WTC11 (cell line): Measurements from ENCODE around the gene IFITM5. TPM values are rescaled to one million over a fixed set of nuclear protein-coding genes. Genes with fewer than 3 reads are reported as not detected.

Experiments
- ATAC-seq: fragments of 200-7000 bp; cut with Tn5 transposase; 2 replicates; pipeline ENCODE4 v1.10.0; 2021; ENCODE audit warnings: mild to moderate bottlenecking, moderate library complexity
- CTCF ChIA-PET: fragments of 300-600 bp; sonication (Branson Sonifier 250); formaldehyde crosslinking; loops from one replicate; lab custom pipeline; 2021; ENCODE audit warnings: antibody characterized with exemption; lab: Charles Lee
- POLR2A ChIA-PET: fragments of 350-600 bp; sonication (Branson Sonifier 250); formaldehyde crosslinking; loops from one replicate; lab custom pipeline; 2021; ENCODE audit warnings: antibody characterized with exemption; lab: Charles Lee
- DNase-seq: peaks from one replicate; pipeline ENCODE4 v3.0.0; 2021; ENCODE audit warnings: low spot score
- H3K27ac Mint-ChIP-seq: 2 replicates; pipeline ENCODE4 v1.8.0; 2021; ENCODE audit warnings: mixed read lengths
- H3K27me3 Mint-ChIP-seq: 2 replicates; pipeline ENCODE4 v1.8.0; 2021; ENCODE audit warnings: low read depth, mild to moderate bottlenecking, moderate library complexity, mixed read lengths
- H3K36me3 Mint-ChIP-seq: 2 replicates; pipeline ENCODE4 v1.8.0; 2021; ENCODE audit warnings: mixed read lengths
- H3K4me1 Mint-ChIP-seq: 2 replicates; pipeline ENCODE4 v1.8.0; 2022; ENCODE audit warnings: mixed read lengths
- H3K4me3 Mint-ChIP-seq: 2 replicates; pipeline ENCODE4 v1.8.0; 2021; ENCODE audit warnings: mild to moderate bottlenecking, moderate library complexity, mixed read lengths
- H3K9me3 Mint-ChIP-seq: 2 replicates; pipeline ENCODE4 v1.8.0; 2021; ENCODE audit warnings: mixed read lengths
- ATF1 ChIP-seq: sonication (generic); formaldehyde crosslinking; IDR thresholded peaks from 2 replicates; pipeline ENCODE4 v1.8.1; 2023; ENCODE audit warnings: mild to moderate bottlenecking, moderate library complexity, missing genetic modification reagents
- CREM ChIP-seq: sonication (generic); formaldehyde crosslinking; IDR thresholded peaks from 2 replicates; pipeline ENCODE4 v1.8.1; 2022; ENCODE audit warnings: mild to moderate bottlenecking, missing genetic modification reagents, moderate library complexity
- ETV6 ChIP-seq: sonication (generic); formaldehyde crosslinking; IDR thresholded peaks from 2 replicates; pipeline ENCODE4 v1.8.1; 2022; ENCODE audit warnings: mild to moderate bottlenecking, missing genetic modification reagents
- FOXK1 ChIP-seq: sonication (generic); formaldehyde crosslinking; IDR thresholded peaks from 2 replicates; pipeline ENCODE4 v1.8.0; 2022; ENCODE audit warnings: mild to moderate bottlenecking, moderate library complexity, missing genetic modification reagents
- KAT7 ChIP-seq: sonication (generic); formaldehyde crosslinking; IDR thresholded peaks from 2 replicates; pipeline ENCODE4 v1.8.1; 2023; ENCODE audit warnings: missing genetic modification reagents, mild to moderate bottlenecking, borderline replicate concordance
- NR1H2 ChIP-seq: sonication (generic); formaldehyde crosslinking; IDR thresholded peaks from 2 replicates; pipeline ENCODE4 v1.9.0; 2021; ENCODE audit warnings: mild to moderate bottlenecking, moderate library complexity, missing genetic modification reagents
- SMAD3 ChIP-seq: sonication (generic); formaldehyde crosslinking; IDR thresholded peaks from 2 replicates; pipeline ENCODE4 v1.8.0; 2022; ENCODE audit warnings: missing genetic modification reagents, mild to moderate bottlenecking, borderline replicate concordance
- TCF7 ChIP-seq: sonication (generic); formaldehyde crosslinking; IDR thresholded peaks from 2 replicates; pipeline ENCODE4 v1.8.0; 2022; ENCODE audit warnings: mild to moderate bottlenecking, low read depth, missing genetic modification reagents, moderate library complexity
- ZNF263 ChIP-seq: sonication (generic); formaldehyde crosslinking; IDR thresholded peaks from 2 replicates; pipeline ENCODE4 v1.8.1; 2022; ENCODE audit warnings: low read depth, mild to moderate bottlenecking, moderate library complexity, missing genetic modification reagents
- ZNF396 ChIP-seq: fragments of 250-450 bp; sonication (Bioruptor Pico); IDR thresholded peaks from 2 replicates; pipeline ENCODE4 v1.8.0; 2021; ENCODE audit warnings: mild to moderate bottlenecking, moderate library complexity, borderline replicate concordance
- ZNF416 ChIP-seq: fragments of 250-450 bp; sonication (Bioruptor Pico); IDR thresholded peaks from 2 replicates; pipeline ENCODE4 v1.9.0; 2021; ENCODE audit warnings: mild to moderate bottlenecking, inconsistent platforms
- total RNA-seq: library from RNA; stranded (reverse); gene quantifications from 3 replicates; pipeline ENCODE4 v1.2.3, GENCODE V29; 2021
- TF ChIP-seq, protein P1 (sequence below): sonication (generic); formaldehyde crosslinking; IDR thresholded peaks from 2 replicates; pipeline ENCODE4 v1.8.0; 2023; ENCODE audit warnings: missing genetic modification reagents, mild to moderate bottlenecking, borderline replicate concordance
- TF ChIP-seq, protein P2 (sequence below): sonication (generic); formaldehyde crosslinking; IDR thresholded peaks from 2 replicates; pipeline ENCODE4 v1.8.1; 2023; ENCODE audit warnings: mild to moderate bottlenecking, missing genetic modification reagents, moderate library complexity
- TF ChIP-seq, protein P3 (sequence below): sonication (generic); formaldehyde crosslinking; IDR thresholded peaks from 2 replicates; pipeline ENCODE4 v1.8.0; 2022; ENCODE audit warnings: mild to moderate bottlenecking, missing genetic modification reagents
- TF ChIP-seq, protein P4 (sequence below): sonication (generic); formaldehyde crosslinking; IDR thresholded peaks from 2 replicates; pipeline ENCODE4 v1.8.1; 2023; ENCODE audit warnings: mild to moderate bottlenecking, missing genetic modification reagents
- TF ChIP-seq, protein P5 (sequence below): fragments of 250-450 bp; sonication (Bioruptor Pico); IDR thresholded peaks from 2 replicates; pipeline ENCODE4 v1.9.0; 2021; ENCODE audit warnings: mild to moderate bottlenecking, borderline replicate concordance

The IFITM5 gene
- total RNA-seq, 1 experiment from 2014 or later: not detected

DNA sequence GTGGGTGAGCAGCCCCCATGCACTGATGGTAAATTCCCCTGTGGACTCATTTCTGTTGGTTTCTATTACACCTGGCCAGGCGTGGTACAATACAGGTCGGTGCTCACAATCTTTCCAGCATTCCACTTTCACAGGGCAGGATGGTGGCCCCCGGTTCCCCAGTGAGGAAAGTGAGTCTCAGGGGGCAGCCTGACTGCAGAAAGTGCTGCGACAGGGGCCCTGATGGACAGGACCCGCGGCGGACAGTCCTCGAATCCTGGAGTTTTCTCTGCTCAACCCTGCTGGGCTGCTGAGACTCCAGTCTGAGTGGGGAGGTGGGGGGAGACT lies 13.5 kb downstream of the IFITM5 start:
- no peak overlapping the region for H3K4me3 Mint-ChIP-seq
- peaks cover 51% of the 10 kb centered on the region for H3K4me1 Mint-ChIP-seq
- H3K27ac Mint-ChIP-seq: no peak overlapping the region
- peaks cover under 1% of the 10 kb centered on the region; the same call in 1 of the 2 replicates for H3K36me3 Mint-ChIP-seq
- ATAC-seq: no peak
- DNase-seq: no peak
- H3K27me3 Mint-ChIP-seq: peaks cover 45% of the 10 kb centered on the region
- CTCF ChIA-PET: no interaction called here
- POLR2A ChIA-PET: no interaction called here
- H3K9me3 Mint-ChIP-seq: no peaks in the 10 kb centered on the region
- TF ChIP-seq FOXK1: no peak

DNA sequence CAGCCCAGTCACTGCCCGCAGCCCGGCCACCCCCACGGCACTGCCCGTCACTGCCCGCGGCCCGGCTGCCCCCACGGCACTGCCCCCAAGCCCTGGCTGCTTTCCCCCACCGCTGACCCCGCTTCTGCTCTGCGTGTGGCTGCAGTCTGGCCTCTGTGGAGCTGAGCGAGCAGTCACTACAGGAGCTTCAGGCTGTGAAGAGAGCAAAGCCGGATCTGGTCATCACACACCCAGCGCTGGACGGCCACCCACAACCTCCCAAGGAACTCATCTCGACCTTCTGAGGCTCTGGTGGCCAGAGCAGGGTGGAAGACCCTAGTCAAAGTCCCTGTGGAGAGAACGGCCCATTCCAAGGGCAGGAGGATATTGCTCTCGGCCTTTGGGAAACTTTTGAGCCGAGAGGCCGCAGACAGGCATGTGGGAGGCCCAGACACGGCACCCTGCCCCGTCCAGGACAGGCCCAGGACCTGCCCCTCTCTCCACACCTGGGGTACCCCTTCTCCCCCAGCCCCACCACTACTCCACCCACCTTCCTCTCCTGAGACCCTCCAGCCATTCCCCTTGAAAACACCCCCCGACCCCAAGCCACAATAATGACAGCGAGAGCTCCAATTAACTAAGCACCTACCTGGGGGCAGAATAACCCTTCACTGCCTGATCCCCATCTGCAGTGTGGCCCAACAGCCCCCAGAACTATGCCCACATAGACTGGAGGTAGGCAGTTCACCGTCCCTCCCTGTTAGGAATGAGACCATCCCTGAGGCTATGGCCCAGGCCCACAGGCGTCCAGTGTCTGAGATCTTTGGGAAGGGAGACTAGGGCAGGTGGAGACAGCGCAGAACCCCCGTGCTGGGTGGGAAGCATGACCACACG lies 14.1 kb downstream of the IFITM5 start:
- Mint-ChIP-seq H3K36me3 (no peaks in the 10 kb centered on the region), H3K27ac (peak overlapping the region; percentile 84), H3K4me3 (no peak overlapping the region), H3K9me3 (no peaks in the 10 kb centered on the region), H3K4me1 (peaks cover 45% of the 10 kb centered on the region), H3K27me3 (peaks cover 48% of the 10 kb centered on the region)
- ChIA-PET POLR2A (no interaction called here), CTCF (interaction anchor here (1.2 kb wide), 1 partner anchor 34 kb away, joined by 4 read pairs; no protein-coding TSS in a partner anchor)
- TF ChIP-seq SMAD3 (CRISPR knock-in tag) (no peak), ETV6 (CRISPR knock-in tag) (no peak), ZNF263 (no peak), TCF7 (CRISPR knock-in tag) (no peak), ATF1 (CRISPR knock-in tag) (no peak), ZNF396 (CRISPR knock-in tag) (no peak), NR1H2 (CRISPR knock-in tag) (no peak), KAT7 (CRISPR knock-in tag) (no peak)
- TF ChIP-seq, protein P1, sequence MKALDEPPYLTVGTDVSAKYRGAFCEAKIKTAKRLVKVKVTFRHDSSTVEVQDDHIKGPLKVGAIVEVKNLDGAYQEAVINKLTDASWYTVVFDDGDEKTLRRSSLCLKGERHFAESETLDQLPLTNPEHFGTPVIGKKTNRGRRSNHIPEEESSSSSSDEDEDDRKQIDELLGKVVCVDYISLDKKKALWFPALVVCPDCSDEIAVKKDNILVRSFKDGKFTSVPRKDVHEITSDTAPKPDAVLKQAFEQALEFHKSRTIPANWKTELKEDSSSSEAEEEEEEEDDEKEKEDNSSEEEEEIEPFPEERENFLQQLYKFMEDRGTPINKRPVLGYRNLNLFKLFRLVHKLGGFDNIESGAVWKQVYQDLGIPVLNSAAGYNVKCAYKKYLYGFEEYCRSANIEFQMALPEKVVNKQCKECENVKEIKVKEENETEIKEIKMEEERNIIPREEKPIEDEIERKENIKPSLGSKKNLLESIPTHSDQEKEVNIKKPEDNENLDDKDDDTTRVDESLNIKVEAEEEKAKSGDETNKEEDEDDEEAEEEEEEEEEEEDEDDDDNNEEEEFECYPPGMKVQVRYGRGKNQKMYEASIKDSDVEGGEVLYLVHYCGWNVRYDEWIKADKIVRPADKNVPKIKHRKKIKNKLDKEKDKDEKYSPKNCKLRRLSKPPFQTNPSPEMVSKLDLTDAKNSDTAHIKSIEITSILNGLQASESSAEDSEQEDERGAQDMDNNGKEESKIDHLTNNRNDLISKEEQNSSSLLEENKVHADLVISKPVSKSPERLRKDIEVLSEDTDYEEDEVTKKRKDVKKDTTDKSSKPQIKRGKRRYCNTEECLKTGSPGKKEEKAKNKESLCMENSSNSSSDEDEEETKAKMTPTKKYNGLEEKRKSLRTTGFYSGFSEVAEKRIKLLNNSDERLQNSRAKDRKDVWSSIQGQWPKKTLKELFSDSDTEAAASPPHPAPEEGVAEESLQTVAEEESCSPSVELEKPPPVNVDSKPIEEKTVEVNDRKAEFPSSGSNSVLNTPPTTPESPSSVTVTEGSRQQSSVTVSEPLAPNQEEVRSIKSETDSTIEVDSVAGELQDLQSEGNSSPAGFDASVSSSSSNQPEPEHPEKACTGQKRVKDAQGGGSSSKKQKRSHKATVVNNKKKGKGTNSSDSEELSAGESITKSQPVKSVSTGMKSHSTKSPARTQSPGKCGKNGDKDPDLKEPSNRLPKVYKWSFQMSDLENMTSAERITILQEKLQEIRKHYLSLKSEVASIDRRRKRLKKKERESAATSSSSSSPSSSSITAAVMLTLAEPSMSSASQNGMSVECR (CRISPR knock-in tag): no peak
- TF ChIP-seq, protein P2, sequence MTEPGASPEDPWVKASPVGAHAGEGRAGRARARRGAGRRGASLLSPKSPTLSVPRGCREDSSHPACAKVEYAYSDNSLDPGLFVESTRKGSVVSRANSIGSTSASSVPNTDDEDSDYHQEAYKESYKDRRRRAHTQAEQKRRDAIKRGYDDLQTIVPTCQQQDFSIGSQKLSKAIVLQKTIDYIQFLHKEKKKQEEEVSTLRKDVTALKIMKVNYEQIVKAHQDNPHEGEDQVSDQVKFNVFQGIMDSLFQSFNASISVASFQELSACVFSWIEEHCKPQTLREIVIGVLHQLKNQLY: no peak
- TF ChIP-seq, protein P3, sequence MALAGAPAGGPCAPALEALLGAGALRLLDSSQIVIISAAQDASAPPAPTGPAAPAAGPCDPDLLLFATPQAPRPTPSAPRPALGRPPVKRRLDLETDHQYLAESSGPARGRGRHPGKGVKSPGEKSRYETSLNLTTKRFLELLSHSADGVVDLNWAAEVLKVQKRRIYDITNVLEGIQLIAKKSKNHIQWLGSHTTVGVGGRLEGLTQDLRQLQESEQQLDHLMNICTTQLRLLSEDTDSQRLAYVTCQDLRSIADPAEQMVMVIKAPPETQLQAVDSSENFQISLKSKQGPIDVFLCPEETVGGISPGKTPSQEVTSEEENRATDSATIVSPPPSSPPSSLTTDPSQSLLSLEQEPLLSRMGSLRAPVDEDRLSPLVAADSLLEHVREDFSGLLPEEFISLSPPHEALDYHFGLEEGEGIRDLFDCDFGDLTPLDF (CRISPR knock-in tag): no peak
- no peak for ATAC-seq
- DNase-seq: peak; percentile 9

DNA sequence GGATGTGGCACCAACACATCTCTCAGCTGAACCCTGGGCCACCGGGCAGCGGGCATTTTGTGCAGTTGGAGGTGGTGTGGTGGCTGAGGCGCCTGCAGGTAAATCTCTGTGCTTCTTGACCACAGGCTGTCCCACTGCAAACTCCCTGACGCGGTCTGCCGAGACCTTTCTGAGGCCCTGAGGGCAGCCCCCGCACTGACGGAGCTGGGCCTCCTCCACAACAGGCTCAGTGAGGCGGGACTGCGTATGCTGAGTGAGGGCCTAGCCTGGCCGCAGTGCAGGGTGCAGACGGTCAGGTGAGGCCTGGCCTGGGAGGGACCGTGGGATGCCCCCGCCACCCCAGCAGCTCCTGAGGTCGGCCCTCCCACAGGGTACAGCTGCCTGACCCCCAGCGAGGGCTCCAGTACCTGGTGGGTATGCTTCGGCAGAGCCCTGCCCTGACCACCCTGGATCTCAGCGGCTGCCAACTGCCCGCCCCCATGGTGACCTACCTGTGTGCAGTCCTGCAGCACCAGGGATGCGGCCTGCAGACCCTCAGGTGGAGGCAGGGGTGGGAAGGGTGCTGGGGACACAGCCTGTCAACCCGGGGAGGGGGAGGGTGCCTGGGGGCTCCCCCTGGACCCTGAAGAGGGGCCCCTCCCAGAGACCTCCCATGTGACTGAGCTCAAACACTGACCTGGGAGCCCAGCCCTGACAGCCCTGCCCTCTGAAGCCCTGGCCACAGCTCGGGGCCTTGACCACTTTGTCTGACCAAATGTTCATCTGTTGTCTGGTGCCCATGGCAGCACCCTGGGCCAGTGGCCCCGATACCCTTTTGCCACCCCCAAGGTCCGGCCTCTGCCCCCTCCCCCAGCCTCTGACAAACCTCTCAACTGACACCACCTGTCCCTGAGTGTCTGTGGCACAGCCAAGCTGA lies 15.0 kb downstream of the IFITM5 start:
- H3K9me3 Mint-ChIP-seq: no peaks in the 10 kb centered on the region
- TF ChIP-seq, protein P4, sequence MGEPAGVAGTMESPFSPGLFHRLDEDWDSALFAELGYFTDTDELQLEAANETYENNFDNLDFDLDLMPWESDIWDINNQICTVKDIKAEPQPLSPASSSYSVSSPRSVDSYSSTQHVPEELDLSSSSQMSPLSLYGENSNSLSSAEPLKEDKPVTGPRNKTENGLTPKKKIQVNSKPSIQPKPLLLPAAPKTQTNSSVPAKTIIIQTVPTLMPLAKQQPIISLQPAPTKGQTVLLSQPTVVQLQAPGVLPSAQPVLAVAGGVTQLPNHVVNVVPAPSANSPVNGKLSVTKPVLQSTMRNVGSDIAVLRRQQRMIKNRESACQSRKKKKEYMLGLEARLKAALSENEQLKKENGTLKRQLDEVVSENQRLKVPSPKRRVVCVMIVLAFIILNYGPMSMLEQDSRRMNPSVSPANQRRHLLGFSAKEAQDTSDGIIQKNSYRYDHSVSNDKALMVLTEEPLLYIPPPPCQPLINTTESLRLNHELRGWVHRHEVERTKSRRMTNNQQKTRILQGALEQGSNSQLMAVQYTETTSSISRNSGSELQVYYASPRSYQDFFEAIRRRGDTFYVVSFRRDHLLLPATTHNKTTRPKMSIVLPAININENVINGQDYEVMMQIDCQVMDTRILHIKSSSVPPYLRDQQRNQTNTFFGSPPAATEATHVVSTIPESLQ (CRISPR knock-in tag): no peak
- TF ChIP-seq, protein P5, sequence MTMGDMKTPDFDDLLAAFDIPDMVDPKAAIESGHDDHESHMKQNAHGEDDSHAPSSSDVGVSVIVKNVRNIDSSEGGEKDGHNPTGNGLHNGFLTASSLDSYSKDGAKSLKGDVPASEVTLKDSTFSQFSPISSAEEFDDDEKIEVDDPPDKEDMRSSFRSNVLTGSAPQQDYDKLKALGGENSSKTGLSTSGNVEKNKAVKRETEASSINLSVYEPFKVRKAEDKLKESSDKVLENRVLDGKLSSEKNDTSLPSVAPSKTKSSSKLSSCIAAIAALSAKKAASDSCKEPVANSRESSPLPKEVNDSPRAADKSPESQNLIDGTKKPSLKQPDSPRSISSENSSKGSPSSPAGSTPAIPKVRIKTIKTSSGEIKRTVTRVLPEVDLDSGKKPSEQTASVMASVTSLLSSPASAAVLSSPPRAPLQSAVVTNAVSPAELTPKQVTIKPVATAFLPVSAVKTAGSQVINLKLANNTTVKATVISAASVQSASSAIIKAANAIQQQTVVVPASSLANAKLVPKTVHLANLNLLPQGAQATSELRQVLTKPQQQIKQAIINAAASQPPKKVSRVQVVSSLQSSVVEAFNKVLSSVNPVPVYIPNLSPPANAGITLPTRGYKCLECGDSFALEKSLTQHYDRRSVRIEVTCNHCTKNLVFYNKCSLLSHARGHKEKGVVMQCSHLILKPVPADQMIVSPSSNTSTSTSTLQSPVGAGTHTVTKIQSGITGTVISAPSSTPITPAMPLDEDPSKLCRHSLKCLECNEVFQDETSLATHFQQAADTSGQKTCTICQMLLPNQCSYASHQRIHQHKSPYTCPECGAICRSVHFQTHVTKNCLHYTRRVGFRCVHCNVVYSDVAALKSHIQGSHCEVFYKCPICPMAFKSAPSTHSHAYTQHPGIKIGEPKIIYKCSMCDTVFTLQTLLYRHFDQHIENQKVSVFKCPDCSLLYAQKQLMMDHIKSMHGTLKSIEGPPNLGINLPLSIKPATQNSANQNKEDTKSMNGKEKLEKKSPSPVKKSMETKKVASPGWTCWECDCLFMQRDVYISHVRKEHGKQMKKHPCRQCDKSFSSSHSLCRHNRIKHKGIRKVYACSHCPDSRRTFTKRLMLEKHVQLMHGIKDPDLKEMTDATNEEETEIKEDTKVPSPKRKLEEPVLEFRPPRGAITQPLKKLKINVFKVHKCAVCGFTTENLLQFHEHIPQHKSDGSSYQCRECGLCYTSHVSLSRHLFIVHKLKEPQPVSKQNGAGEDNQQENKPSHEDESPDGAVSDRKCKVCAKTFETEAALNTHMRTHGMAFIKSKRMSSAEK: no peak
- TF ChIP-seq ZNF416 (CRISPR knock-in tag) (no peak), SMAD3 (CRISPR knock-in tag) (no peak), ATF1 (CRISPR knock-in tag) (no peak), CREM (CRISPR knock-in tag) (no peak)

More for the DNA sequence above, 15.0 kb downstream of the IFITM5 start:
- Mint-ChIP-seq H3K4me1 (peaks cover 38% of the 10 kb centered on the region), H3K27ac (peak overlapping the region; percentile 50; the same call in 1 of the 2 replicates), H3K4me3 (no peak overlapping the region), H3K36me3 (no peaks in the 10 kb centered on the region), H3K27me3 (peaks cover 52% of the 10 kb centered on the region)
- ATAC-seq (no peak), DNase-seq (no peak)
- ChIA-PET POLR2A (interaction anchor here (1.0 to 1.2 kb wide), 2 partner anchors 13 to 16 kb away, joined by 3 to 4 read pairs; no protein-coding TSS in a partner anchor), CTCF (interaction anchor here (0.9 to 5.8 kb wide), 4 partner anchors 21 to 71 kb away, joined by 3 to 53 read pairs (median 6); no protein-coding TSS in a partner anchor)
